HG03108 (cell line): ENCODE data around the gene TRAPPC8.
"Not testable (repeated sequence)": the region's sequence is repeated elsewhere in the genome, so short reads cannot be mapped to it uniquely, and the experiment has no call there.

ENCODE experiments used
- ATAC-seq: cut with Tn5 transposase; IDR thresholded peaks from one replicate; pipeline ENCODE4 v1.9.1; 2021; ENCODE audit warnings: moderate library complexity; ENCODE audit not compliant: unreplicated experiment

Gene TRAPPC8

DNA sequence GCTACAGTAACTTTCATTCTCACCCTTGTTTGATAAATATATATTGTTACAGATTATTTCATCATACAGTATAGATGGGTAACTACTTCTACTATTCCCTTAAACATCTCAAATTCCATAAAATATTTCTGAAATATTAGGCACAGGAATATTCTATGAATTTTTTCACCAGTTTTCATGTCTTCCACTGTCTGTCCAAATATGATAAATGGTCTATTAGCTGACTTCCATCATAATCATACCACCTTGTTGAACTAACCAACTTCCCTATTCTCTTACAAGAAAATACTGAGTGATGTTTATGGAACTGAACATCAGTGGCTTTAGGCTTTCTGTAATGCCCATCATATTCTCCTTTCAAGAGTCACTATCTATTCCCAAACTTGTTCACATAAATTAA, 82.4 kb downstream of the TRAPPC8 start:
- no peak for ATAC-seq

DNA sequence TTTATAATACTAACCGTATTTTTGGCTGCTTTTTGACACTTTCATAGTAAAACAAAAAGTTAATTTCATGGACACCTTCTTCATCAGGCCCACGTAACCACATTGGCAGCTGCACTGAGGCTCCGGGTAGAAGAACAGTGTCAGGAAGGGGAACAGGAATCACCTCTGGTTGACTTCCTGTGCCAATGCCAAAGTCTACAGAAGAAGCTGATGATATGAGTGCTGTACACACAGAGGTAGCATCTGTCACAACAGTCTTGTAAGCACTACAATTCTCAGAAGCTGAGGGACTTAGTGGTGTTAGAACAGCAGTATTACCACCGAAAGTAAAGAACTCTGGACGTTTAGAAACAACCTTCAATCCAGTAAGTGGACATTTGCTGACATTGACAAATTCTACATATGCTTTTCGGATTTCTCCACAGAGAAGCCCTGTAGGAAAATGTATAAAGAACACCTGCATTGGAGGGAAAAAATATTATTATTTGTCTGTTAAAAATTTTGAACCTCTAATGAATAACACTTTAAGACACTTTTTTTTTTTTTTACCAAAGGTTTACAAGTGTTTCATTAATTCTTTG, 85.3 kb downstream of the TRAPPC8 start:
- no peak for ATAC-seq

DNA sequence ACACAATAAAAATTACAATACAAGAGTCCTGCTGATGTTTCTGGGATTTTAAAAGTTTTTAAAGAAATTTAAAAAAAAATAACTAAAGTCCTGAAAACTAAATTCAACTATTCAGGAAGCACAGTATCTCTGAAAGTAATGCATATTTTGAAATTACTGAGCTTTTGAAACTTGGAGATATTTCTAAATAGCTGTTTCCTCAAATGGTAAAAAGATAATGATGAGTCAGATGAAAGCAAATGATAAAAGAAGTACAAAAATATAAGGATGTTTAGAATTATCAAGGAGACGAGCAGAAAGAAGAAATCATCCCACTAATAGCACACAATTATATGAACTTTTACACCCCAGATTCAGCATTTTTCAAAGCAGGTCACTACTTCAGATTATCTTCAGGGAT, 92.1 kb downstream of the TRAPPC8 start:
- ATAC-seq = no peak

DNA sequence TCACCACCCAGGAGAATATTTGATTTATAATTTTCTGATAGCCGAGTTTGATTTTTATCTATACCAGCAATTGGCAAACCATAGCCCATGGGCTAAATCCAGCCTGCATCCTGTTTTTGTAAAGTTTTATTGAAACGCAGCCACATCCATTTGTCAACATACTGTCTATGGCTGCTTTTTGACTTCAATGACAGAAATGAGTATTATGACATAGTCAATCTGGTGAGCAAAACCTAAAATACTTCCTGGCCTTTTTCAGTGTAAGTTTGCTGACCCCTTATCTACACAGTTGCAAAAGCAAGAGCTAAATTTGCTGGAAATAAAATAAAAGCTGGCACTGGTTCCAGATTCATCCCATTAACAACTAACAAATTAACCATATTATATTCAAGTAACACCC, 102.4 kb downstream of the TRAPPC8 start:
- no peak for ATAC-seq

DNA sequence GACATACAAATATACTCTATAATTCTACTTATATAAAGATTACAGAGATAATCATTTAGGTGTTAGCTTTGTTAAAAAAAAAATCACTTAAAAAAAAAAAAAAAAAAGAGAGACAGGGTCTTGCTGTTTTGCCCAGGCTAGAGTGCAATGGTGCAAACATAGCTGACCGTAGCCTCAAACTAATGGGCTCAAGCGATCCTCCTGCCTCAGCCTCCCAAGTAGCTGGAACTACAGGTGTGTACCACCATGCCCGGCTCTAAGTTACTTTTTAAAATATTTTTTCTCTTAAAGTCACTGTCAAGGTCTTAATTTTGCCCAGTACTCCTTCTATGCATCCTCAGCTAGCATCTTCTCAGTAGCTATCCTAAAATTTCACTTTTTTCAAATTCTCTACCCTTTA, 105.0 kb downstream of the TRAPPC8 start:
- ATAC-seq = no peak

DNA sequence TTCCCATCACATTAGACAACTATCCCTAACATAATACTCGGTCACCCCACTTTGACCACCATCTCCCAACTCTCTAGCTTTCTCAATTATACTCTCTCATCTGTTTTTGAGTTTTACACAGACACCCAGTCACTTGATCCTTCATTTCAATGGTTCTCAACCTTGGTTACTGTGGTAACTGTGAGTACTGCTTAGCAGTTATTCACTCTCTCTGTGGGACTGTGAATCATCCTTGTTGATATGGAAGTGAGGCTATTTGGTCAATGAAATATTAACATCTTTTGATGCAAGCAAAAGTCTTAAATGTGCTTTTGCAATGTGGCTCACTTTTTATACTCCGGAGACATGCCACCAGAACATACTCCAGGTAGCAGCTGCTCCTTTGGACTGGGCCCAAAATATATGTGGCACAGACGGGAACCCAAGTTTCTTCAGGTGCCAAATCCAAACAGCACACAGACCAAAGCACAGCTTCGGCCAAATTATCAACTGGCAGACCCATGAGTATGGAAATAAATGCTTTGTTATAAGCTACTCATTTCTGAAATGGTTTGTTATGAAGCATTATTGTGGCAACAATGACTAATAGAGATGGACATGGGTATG, 107.3 kb downstream of the TRAPPC8 start:
- ATAC-seq = no peak

DNA sequence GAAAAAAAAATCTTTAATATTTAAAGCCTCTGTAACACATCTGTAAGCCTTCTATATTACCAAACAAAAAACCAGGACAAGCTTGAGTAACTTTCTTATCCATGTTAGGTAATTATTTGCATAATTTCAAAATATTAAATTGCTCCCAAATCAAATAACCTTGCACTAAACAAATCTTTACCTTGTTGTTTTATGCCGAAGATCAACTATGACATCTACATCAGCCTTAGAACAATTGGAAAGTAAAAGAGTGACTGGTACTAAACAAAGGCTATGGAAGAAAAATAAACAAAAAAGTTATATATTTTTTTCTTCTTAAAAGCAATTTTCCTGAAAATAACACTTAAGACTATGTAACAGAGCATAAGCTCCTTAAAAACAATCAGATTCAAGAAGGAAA, 111.0 kb downstream of the TRAPPC8 start:
- no peak for ATAC-seq

DNA sequence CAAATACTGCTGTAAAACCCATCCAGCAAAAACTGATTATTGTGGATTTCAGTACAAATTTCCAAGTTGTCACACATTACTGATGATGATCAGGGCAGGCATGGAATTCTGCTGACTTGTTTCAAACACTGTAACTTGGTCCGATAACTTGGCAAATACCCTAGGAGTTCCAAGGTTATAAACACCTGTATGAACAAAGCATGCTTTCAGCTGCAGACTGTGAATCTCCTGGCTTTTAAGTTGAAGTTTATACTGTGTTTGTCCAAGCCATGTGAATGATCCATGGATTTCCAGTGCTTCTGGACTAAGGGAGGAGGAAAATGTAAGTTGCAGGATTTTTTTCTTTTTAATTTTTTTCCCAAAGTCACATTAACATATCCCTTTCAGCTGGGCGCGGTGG, 112.2 kb downstream of the TRAPPC8 start:
- no peak for ATAC-seq

DNA sequence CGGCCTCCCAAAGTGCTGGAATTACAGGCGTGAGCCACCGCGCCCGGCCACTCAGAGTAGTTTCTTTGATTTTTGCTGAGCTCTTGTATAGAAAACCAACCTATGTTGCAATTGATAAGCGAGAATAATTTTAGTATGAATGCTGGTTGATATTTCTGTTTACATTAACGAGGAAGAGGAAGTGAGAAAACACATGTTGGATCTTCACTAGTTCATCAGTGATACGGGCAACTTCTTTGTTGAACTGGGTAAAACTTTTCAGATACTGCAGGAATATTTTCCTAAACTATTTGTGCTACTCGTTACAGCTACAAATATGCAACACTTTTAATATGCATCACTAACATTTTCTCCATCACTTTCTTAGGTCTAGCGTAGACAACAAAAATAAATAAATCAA, 114.3 kb downstream of the TRAPPC8 start:
- ATAC-seq = no peak

DNA sequence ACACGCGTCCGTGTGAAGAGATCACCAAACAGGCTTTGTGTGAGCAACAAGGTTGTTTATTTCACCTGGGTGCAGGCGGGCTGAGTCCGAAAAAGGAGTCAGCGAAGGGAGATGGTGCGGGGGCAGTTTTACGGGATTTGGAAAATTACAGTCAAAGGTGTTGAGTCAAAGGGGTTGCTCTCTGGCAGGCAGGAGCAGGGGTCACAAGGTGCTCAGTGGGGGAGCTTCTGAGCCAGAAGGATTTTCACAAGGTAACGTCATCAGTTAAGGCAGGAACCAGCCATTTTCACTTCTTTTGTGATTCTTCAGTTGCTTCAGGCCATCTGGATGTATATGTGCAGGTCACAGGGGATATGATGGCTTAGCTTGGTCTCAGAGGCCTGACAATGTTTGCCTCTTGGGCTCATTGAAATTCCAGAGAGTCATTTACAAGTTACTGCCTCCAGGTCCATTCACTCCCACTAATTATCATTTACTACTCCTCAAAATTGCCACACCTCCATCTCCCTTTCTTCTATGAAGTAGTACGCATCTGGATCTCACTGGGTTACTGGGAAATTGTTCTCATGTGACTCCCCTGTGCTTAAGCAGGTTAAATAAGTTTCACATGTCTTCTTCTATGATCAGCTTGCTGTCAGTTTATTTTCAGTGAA, 116.1 kb downstream of the TRAPPC8 start:
- not testable (repeated sequence) for ATAC-seq

DNA sequence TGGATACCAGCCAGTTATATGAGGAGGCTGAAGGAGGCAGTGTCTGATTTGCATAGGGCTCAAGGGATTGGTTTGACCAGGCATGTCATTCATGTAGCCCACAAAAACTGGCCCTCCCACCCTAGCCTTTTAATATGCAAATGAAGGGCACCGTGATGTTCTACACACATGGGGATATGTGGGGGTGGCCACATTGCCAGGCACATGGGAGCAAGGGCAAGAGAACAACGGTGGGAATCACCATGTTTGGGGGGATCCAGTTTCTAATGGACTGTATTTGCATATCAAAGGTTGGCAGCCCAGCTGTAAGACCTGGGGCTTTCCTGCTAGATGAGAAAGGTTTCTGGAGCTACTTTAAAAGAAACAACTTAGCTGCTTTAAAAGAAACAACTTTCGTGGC, 117.2 kb downstream of the TRAPPC8 start:
- ATAC-seq = no peak

DNA sequence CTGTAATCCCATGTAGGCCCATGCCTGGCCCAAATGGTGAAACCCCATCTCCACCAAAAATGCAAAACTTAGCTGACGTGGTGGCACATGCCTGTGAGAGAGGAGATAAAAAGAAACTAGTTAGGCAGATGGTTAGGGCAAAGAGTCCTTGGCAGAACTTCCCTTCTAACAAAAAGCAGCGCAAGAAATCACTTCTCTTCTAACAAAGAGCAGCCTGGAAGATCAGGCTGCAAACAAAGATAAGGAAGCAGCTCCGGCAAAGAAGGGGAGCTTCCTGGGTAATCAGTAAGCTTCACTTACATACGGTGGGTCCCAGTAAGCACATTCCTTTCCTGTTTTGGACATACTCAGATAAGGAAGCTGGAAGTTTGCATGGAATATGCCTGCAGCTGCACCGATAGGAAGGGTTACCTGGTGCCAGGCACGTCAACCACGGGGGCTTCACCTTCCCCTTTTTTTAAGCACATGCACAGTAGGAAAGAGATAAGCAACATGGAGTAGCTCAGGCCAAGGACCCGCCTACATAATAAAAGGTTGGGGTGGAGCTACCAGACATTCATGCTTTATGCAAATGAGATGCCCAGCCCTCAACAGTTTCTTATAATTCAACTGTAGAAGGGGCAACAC, 121.3 kb downstream of the TRAPPC8 start:
- ATAC-seq = no peak

DNA sequence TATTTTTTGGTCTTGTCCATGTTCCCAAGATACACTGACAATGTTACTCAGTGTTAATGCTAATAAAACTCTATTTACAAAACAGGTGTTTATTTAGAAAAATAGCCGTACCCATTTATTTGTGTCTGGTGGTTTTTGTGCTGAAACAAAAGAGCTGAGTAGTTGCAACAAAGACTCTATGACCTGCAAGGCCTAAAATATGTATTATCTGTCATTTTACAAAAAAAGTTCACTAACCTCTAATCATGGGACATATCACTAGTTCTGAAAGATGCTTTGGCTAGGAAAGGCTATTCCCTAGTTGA, 123.1 kb downstream of the TRAPPC8 start:
- ATAC-seq = no peak

DNA sequence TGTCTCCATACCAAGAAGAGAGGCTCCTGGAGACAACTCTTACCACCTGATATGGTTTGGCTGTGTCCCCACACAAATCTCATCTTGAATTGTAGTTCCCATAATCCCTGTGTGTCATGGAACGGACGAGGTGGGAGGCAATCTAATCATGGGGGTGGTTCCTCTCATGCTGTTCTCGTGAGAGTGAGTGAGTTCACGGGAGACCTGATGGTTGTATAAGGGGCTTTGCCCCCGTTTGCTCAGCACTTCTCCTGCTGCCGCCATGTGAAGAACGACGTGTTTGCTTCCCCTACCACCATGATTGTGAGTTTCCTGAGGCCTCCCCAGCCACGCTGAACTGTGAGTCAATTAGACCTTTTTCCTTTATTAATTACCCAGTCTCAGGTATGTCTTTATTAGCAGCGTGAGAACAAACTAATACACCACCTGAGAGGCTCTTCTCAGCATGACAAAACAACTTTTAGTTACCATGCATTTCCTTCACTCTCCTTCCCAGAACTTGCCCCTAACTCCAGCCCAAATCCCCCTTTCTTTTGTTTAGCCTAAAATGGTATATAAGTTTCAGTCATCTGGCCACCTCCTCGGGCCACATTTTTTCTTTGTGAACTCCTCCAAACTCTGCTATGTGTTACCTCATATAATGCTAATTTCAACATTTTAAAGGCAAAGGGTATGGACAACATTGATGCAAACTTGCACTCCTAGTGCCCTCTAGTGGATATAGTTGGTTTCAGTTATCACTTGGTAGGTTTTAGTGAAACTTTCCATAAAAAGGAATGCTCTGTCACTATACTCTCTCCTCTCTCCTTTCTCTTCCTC, 123.6 kb downstream of the TRAPPC8 start:
- no peak for ATAC-seq

DNA sequence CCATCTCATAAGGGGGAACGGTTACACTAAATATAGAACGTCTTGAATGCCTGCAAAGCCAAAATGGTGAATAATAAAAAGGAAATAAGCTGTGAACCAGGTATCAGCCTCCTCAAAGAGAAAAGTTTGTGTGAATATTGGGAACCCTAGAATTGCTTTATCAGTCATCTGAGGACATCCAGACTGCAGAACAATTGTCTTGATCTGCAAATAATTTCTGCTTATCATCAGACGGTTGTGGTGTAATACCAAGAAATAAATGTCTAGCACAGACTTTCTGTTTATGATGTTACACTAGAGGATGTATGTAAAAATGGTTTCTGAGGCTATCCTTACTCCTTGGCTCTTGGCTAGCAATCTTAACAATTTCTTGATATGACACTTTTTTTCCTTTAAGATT, 128.8 kb downstream of the TRAPPC8 start:
- no peak for ATAC-seq

DNA sequence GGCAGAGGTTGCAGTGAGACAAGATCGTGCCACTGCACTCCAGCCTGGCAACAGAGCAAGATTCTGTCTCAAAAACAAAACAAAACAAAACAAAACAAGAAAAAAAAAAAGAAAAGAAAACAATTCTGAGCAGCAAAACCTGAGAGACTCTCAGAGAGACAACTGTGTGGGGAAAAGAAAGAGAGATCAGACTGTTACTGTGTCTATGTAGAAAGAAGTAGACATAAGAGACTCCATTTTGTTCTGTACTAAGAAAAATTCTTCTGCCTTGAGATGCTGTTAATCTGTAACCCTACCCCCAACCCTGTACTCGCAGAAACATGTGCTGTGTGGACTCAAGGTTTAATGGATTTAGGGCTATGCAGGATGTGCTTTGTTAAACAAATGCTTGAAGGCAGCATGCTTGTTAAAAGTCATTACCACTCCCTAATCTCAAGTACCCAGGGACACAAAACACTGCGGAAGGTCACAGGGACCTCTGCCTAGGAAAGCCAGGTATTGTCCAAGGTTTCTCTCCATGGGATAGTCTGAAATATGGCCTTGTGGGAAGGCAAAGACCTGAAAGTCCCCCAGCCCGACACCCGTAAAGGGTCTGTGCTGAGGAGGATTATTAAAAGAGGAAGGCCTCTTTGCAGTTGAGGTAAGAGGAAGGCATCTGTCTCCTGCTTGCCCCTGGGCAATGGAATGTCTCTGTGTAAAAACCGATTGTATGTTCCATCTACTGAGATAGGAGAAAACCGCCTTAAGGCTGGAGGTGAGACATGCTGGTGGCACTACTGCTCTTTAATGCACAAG, 132.4 kb downstream of the TRAPPC8 start:
- not testable (repeated sequence) for ATAC-seq

DNA sequence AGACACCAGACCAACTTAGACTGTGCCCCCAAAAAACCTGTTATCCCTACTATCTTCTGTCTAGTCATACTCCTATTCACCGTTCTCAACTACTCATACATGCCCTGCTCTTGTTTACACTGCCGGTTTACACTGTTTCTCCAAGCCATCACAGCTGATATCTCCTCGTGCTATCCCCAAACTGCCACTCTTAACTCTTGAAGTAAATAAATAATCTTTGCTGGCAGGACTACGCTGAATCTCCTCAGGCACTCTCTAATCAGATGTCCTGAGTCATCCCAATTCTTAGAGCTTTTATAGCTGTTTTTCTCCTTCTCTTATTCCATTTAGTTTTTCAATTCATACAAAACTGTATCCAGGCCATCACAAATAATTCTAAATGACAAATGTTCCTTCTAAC, 133.9 kb downstream of the TRAPPC8 start:
- not testable (repeated sequence) for ATAC-seq

DNA sequence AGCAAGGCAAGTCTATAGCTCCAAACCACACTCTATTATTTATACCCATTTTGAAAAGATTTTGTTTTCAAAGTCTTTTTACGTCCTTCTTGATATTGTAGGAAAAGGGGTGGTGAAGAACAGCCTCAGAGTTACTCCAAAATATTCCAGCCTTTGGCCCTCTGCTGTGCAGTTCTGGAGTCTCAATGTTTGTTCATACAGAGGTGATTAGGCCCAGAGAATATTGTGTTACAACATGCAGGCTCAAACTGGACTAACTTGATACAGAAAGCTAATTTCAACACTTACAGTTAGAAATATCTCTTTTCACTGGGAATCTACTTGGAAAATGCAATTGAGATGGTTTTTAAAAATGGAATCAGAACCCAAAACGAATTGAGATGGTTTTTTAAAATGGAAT, 141.8 kb downstream of the TRAPPC8 start:
- ATAC-seq = no peak

DNA sequence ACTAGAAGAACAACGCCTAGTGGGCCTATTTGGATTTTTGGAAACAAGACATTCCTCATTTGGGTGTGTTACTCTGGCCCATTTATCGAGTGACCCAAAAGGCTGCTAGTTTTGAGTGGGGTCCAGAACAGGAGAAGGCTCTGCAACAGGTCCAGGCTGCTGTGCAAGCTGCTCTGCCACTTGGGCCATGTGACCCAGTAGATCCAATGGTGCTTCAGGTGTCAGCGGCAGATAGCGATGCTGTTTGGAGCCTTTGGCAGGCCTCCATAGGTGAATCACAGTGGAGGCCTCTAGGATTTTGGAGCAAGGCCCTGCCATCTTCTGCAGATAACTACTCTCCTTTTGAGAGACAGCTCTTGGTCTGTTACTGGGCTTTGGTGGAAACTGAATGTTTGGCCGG, 143.7 kb downstream of the TRAPPC8 start:
- not testable (repeated sequence) for ATAC-seq

DNA sequence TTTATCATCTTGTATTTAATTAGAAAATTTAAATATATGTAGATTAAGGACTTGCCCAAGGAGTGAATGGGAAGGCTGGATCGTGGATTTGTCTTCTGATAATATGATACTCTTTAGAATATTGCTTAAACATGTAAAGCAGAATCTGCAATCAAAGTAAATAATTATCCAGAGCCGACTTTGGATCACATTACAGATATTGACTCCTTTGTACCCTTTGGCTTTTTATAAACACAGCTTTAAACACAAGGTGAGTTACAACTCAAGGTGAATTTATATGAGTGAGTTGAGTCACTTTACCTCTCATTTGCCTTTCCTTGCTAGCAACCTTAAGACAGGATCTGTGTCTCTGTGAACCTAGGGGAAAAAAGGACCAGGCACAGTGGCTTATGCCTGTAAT, 144.5 kb downstream of the TRAPPC8 start:
- no peak for ATAC-seq

DNA sequence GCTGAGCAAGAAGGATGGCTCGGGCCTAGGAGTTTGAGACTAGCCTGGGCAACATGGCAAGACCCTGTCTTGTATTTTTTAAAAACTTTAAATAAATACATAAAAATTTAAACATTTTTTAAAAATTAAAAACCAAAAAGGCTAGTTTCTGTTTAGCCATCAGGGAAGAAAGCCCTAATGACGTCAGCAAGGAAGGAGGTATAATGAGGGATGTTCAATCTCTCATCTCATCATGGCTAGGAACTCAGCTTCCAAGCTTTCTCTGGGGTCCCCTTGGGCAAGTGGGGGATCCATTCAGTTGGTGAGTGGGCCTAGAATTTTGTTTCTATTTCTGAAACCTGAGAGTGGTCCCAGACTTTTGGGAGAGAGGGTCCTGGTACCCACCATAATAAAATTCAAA, 147.2 kb downstream of the TRAPPC8 start:
- ATAC-seq = no peak
